GM23338 (cell line): ENCODE measurements around the gene ATXN7. TPM values are rescaled to one million over a fixed set of nuclear protein-coding genes. Genes with fewer than 3 reads are reported as not detected.

Experiments
- ATAC-seq: fragments of 200-7000 bp; cut with Tn5 transposase; 3 replicates; pipeline ENCODE4 v1.9.1; 2020
- DNase-seq: peaks from one replicate; pipeline ENCODE4 v3.0.0-alpha.2; 2015; ENCODE audit warnings: low spot score
- H2AFZ ChIP-seq: fragments of 200-600 bp; sonication (generic); 2 replicates; pipeline ENCODE4 v1.8.0; 2016; ENCODE audit warnings: antibody characterized with exemption, mild to moderate bottlenecking, moderate library complexity
- H3F3A ChIP-seq: fragments of 200-600 bp; sonication (generic); replicated peaks from 2 replicates; pipeline ENCODE4 v1.8.0; 2017; ENCODE audit warnings: antibody characterized with exemption, mixed run types, low read depth
- H3K27ac ChIP-seq: fragments of 200-600 bp; sonication (generic); 2 replicates; pipeline ENCODE4 v1.6.1; 2016; ENCODE audit warnings: low read depth
- H3K27me3 ChIP-seq: fragments of 200-600 bp; sonication (generic); 2 replicates; pipeline ENCODE4 v1.8.0; 2016; ENCODE audit warnings: mild to moderate bottlenecking, mixed run types, moderate library complexity; ENCODE audit not compliant: insufficient read depth
- H3K36me3 ChIP-seq: fragments of 200-600 bp; sonication (generic); 2 replicates; pipeline ENCODE4 v1.8.0; 2016; ENCODE audit warnings: mild to moderate bottlenecking; ENCODE audit not compliant: insufficient read depth
- H3K4me1 ChIP-seq: fragments of 200-600 bp; sonication (generic); 2 replicates; pipeline ENCODE4 v1.8.0; 2016; ENCODE audit warnings: mild to moderate bottlenecking, moderate library complexity; ENCODE audit not compliant: insufficient read depth
- H3K4me2 ChIP-seq: fragments of 200-600 bp; sonication (generic); 2 replicates; pipeline ENCODE4 v1.7.1; 2017; ENCODE audit warnings: mixed run types
- H3K4me3 ChIP-seq: fragments of 200-600 bp; sonication (generic); 2 replicates; pipeline ENCODE4 v1.6.1; 2016; ENCODE audit warnings: mixed run types
- H3K79me2 ChIP-seq: fragments of 200-600 bp; sonication (generic); replicated peaks from 2 replicates; pipeline ENCODE4 v1.8.0; 2017; ENCODE audit warnings: mild to moderate bottlenecking; ENCODE audit not compliant: insufficient read depth
- H3K9me2 ChIP-seq: fragments of 200-600 bp; sonication (generic); 2 replicates; pipeline ENCODE4 v1.8.0; 2017; ENCODE audit not compliant: insufficient read depth
- H4K20me1 ChIP-seq: fragments of 200-600 bp; sonication (generic); replicated peaks from 2 replicates; pipeline ENCODE4 v1.8.0; 2017; ENCODE audit warnings: mild to moderate bottlenecking; ENCODE audit not compliant: insufficient read depth
- H3K27ac Mint-ChIP-seq: 2 replicates; pipeline ENCODE4 v1.8.0; 2020; ENCODE audit warnings: inconsistent platforms, mild to moderate bottlenecking, moderate library complexity, mixed read lengths
- H3K27me3 Mint-ChIP-seq: 3 replicates; pipeline ENCODE4 v1.8.0; 2022; ENCODE audit warnings: low read depth, mild to moderate bottlenecking, moderate library complexity, mixed read lengths, inconsistent platforms; ENCODE audit not compliant: insufficient read depth, poor library complexity
- H3K36me3 Mint-ChIP-seq: 3 replicates; pipeline ENCODE4 v1.8.0; 2021; ENCODE audit warnings: low read depth, mild to moderate bottlenecking, inconsistent platforms, moderate library complexity, mixed read lengths
- H3K4me1 Mint-ChIP-seq: 3 replicates; pipeline ENCODE4 v1.8.0; 2020; ENCODE audit warnings: mild to moderate bottlenecking, inconsistent platforms, mixed read lengths
- H3K4me3 Mint-ChIP-seq: 3 replicates; pipeline ENCODE4 v1.8.0; 2021; ENCODE audit warnings: moderate library complexity, mild to moderate bottlenecking, inconsistent platforms, mixed read lengths
- H3K9me3 Mint-ChIP-seq: 3 replicates; pipeline ENCODE4 v1.8.0; 2020; ENCODE audit warnings: moderate library complexity, mild to moderate bottlenecking, inconsistent platforms, mixed read lengths
- CREB1 ChIP-seq: fragments of 250-450 bp; sonication (Bioruptor Pico); IDR thresholded peaks from 2 replicates; pipeline ENCODE4 v1.5.0; 2020; ENCODE audit warnings: low read depth, mild to moderate bottlenecking, moderate library complexity
- ETS1 ChIP-seq: IDR thresholded peaks from 2 replicates; pipeline ENCODE4 v1.6.1; 2016; ENCODE audit warnings: antibody characterized with exemption
- EZH2 ChIP-seq: fragments of 200-600 bp; sonication (generic); IDR thresholded peaks from one replicate; pipeline ENCODE4 v1.8.0; 2017; ENCODE audit warnings: antibody characterized with exemption, mild to moderate bottlenecking, low read depth; ENCODE audit not compliant: unreplicated experiment
- EZH2phosphoT487 ChIP-seq: fragments of 200-600 bp; sonication (generic); IDR thresholded peaks from one replicate; pipeline ENCODE4 v1.8.1; 2018; ENCODE audit warnings: antibody characterized with exemption; ENCODE audit not compliant: unreplicated experiment
- JUNB ChIP-seq: IDR thresholded peaks from one replicate; pipeline ENCODE4 v1.6.1; 2016; ENCODE audit warnings: antibody characterized with exemption; ENCODE audit not compliant: unreplicated experiment
- NANOG ChIP-seq: IDR thresholded peaks from 2 replicates; pipeline ENCODE4 v1.6.1; 2016; ENCODE audit warnings: antibody characterized with exemption, borderline replicate concordance
- POLR2AphosphoS5 ChIP-seq: IDR thresholded peaks from 2 replicates; pipeline ENCODE4 v1.6.1; 2016; ENCODE audit warnings: antibody characterized with exemption, low read depth
- REST ChIP-seq: IDR thresholded peaks from one replicate; pipeline ENCODE4 v1.6.1; 2018; ENCODE audit warnings: antibody characterized with exemption; ENCODE audit not compliant: unreplicated experiment
- STAT1 ChIP-seq: IDR thresholded peaks from one replicate; pipeline ENCODE4 v1.6.1; 2016; ENCODE audit warnings: antibody characterized with exemption; ENCODE audit not compliant: unreplicated experiment
- ZNF114 ChIP-seq: fragments of 250-450 bp; sonication (Bioruptor Pico); IDR thresholded peaks from 2 replicates; pipeline ENCODE4 v1.5.0; 2020; ENCODE audit warnings: mild to moderate bottlenecking, moderate library complexity
- ZNF331 ChIP-seq: fragments of 250-450 bp; sonication (Bioruptor Pico); IDR thresholded peaks from 2 replicates; pipeline ENCODE4 v1.5.0; 2020; ENCODE audit warnings: low read depth, mild to moderate bottlenecking, moderate library complexity
- ZNF462 ChIP-seq: fragments of 250-450 bp; sonication (Bioruptor Pico); IDR thresholded peaks from 2 replicates; pipeline ENCODE4 v1.5.0; 2020; ENCODE audit warnings: mild to moderate bottlenecking, moderate library complexity
- polyA plus RNA-seq: library from polyadenylated mRNA; unstranded; fragments of >200 nt; fragmentation: Nextera tagmentation; extraction: Ambion mirVana; gene quantifications from 2 replicates; pipeline ENCODE4 v1.2.1, GENCODE V29; 2016
- total RNA-seq: library from RNA; depleted of rRNA; stranded (reverse); fragments of >200 nt; shearing (Covaris generic); gene quantifications from 2 replicates; pipeline ENCODE4 v1.2.3, GENCODE V29; 2014

ATXN7 gene
- total and polyA plus RNA-seq, 2 experiments from 2014 or later = 4.0 to 17.2 TPM

- TF ChIP-seq REST = no peak
These were observed 85.3 kb downstream of the ATXN7 start (continued) for GRCh38 chr3:63949005-63949404.

GRCh38 chr3:63950698-63951097, 87.0 kb downstream of the ATXN7 start:
- ATAC-seq (no peak), DNase-seq (no peak)
- Mint-ChIP-seq H3K27me3 (peaks cover 11% of the 10 kb centered on the region), H3K9me3 (no peaks in the 10 kb centered on the region), H3K4me1 (peaks cover 53% of the 10 kb centered on the region), H3K4me3 (no peak overlapping the region), H3K36me3 (peaks cover 4% of the 10 kb centered on the region), H3K27ac (no peak overlapping the region)
- no peaks in the 10 kb centered on the region for H3K36me3 ChIP-seq
- H3F3A ChIP-seq = no peaks in the 10 kb centered on the region
- no peak overlapping the region for H3K27ac ChIP-seq
- no peak overlapping the region for H3K4me3 ChIP-seq
- H2AFZ ChIP-seq = no peak overlapping the region
- H3K9me2 ChIP-seq = no peaks in the 10 kb centered on the region
- H3K4me2 ChIP-seq = peak overlapping the region; percentile 45; the same call in 1 of the 2 replicates
- H3K27me3 ChIP-seq = no peaks in the 10 kb centered on the region
- H3K4me1 ChIP-seq = peaks cover 35% of the 10 kb centered on the region
- no peaks in the 10 kb centered on the region for H4K20me1 ChIP-seq
- no peaks in the 10 kb centered on the region for H3K79me2 ChIP-seq
- TF ChIP-seq NANOG = no peak
- no peak for TF ChIP-seq CREB1 (CRISPR knock-in tag)
- no peak for TF ChIP-seq EZH2phosphoT487
- no peak for TF ChIP-seq REST
- TF ChIP-seq POLR2AphosphoS5 = no peak
- TF ChIP-seq ZNF114 = no peak
- TF ChIP-seq ZNF462 (CRISPR knock-in tag) = no peak
- no peak for TF ChIP-seq JUNB
- TF ChIP-seq ETS1 = no peak
- TF ChIP-seq ZNF331 (CRISPR knock-in tag) = no peak
- no peak for TF ChIP-seq STAT1
- no peak for TF ChIP-seq EZH2
